Transverse colon (tissue), 4 donors: ENCODE measurements around the gene KCNQ2.

ENCODE experiments used
- CTCF ChIP-seq, 5 experiments: fragments of 200-600 bp in 3 of 5; fragments of 450-650 bp in 2 of 5; sonication (generic) in 3 of 5; IDR thresholded peaks; 1 replicate in 2 of 5; 2 replicates in 3 of 5; pipeline ENCODE4 v1.5.1; 2016 to 2017; ENCODE audit warnings: antibody characterized with exemption in 5 of 5, inconsistent platforms in 3 of 5, mild to moderate bottlenecking in 2 of 5, moderate library complexity in 1 of 5
- POLR2AphosphoS5 ChIP-seq, 3 donors: sonication (generic); formaldehyde crosslinking; IDR thresholded peaks; one replicate each; pipeline ENCODE4 v1.6.1; 2016; ENCODE audit warnings: antibody characterized with exemption in 3 of 3

GRCh38 chr20:63495167-63495720, 22.8 kb upstream of the KCNQ2 start:
- TF ChIP-seq CTCF (IDR thresholded peaks at IDR 0.05) (no peak), POLR2AphosphoS5 (IDR thresholded peaks at IDR 0.05) (no peak)
